B cell (primary cell): ENCODE data around the gene ARL14EP. TPM values are rescaled to one million over a fixed set of nuclear protein-coding genes. Genes with fewer than 3 reads are reported as not detected.

Experiments
- ATAC-seq: fragments of 200-7000 bp; cut with Tn5 transposase; one replicate; pipeline ENCODE4 v1.10.0; 2021; ENCODE audit warnings: low read depth, mild to moderate bottlenecking, moderate number of reproducible peaks, moderate library complexity
- CTCF ChIA-PET: fragments of 350-600 bp; sonication (Branson Sonifier 250); formaldehyde crosslinking; loops from one replicate; lab custom pipeline; 2021; ENCODE audit warnings: antibody characterized with exemption, inconsistent platforms; lab: Charles Lee
- POLR2A ChIA-PET: fragments of 350-600 bp; sonication (Branson Sonifier 250); formaldehyde crosslinking; loops from one replicate; lab custom pipeline; 2021; ENCODE audit warnings: antibody characterized with exemption; lab: Charles Lee
- DNase-seq: peaks from one replicate; pipeline ENCODE4 v3.0.0; 2013
- H2AFZ ChIP-seq: 2 replicates; pipeline ENCODE4 v1.6.1; 2012; ENCODE audit warnings: mild to moderate bottlenecking, low read depth, low read length; ENCODE audit not compliant: insufficient read depth, poor library complexity, severe bottlenecking
- H3K27ac ChIP-seq, 2 donors: 1 replicate in 1 of 2; 2 replicates in 1 of 2; pipeline ENCODE4 v1.5.1; 2012 to 2013; ENCODE audit warnings: low read length in 2 of 2, mild to moderate bottlenecking in 2 of 2, moderate library complexity in 1 of 2
- H3K27me3 ChIP-seq, 4 experiments: fragments of 200-600 bp in 1 of 4; sonication (generic) in 1 of 4; replicated peaks in 1 of 4; 1 replicate in 2 of 4; 2 replicates in 2 of 4; pipeline versions ENCODE4 v1.6.1 to v1.7.0; 2013 to 2016; ENCODE audit warnings: low read length in 3 of 4, mild to moderate bottlenecking in 2 of 4, mixed read lengths in 1 of 4, moderate library complexity in 1 of 4; ENCODE audit not compliant: insufficient read depth in 4 of 4, control insufficient read depth in 3 of 4; ENCODE audit errors: control extremely low read depth in 1 of 4
- H3K36me3 ChIP-seq, 2 experiments: replicated peaks in 1 of 2; 1 replicate in 1 of 2; 2 replicates in 1 of 2; pipeline versions ENCODE4 v1.6.1 to v1.7.1; 2013; ENCODE audit warnings: low read length in 1 of 2; ENCODE audit not compliant: insufficient read depth in 2 of 2, control insufficient read depth in 1 of 2; ENCODE audit errors: control extremely low read depth in 1 of 2, extremely low read depth in 1 of 2
- H3K4me1 ChIP-seq, 2 donors: fragments of 200-600 bp in 1 of 2; sonication (generic) in 1 of 2; 1 replicate in 1 of 2; 2 replicates in 1 of 2; pipeline versions ENCODE4 v1.5.1 to v1.6.1; 2013 to 2017; ENCODE audit warnings: low read length in 2 of 2; ENCODE audit not compliant: control insufficient read depth in 2 of 2, insufficient read depth in 2 of 2
- H3K4me2 ChIP-seq: replicated peaks from 2 replicates; pipeline ENCODE3; 2012; ENCODE audit warnings: mild to moderate bottlenecking, low read depth, low read length; ENCODE audit not compliant: poor library complexity, severe bottlenecking
- H3K4me3 ChIP-seq, 5 experiments: fragments of 200-600 bp in 1 of 5; sonication (generic) in 1 of 5; 1 replicate in 3 of 5; 2 replicates in 2 of 5; pipeline versions ENCODE4 v1.5.1 to v1.7.0; 2011 to 2016; ENCODE audit warnings: low read length in 4 of 5, mild to moderate bottlenecking in 4 of 5, low read depth in 2 of 5, control low read depth in 1 of 5, moderate library complexity in 1 of 5; ENCODE audit not compliant: insufficient read depth in 1 of 5; ENCODE audit errors: control extremely low read depth in 1 of 5, extremely low read depth in 1 of 5
- H3K79me2 ChIP-seq: fragments of 200-600 bp; sonication (generic); one replicate; pipeline ENCODE4 v1.6.0; 2016; ENCODE audit warnings: low read length; ENCODE audit not compliant: control insufficient read depth, insufficient read depth
- H3K9ac ChIP-seq: fragments of 200-600 bp; sonication (generic); 2 replicates; pipeline ENCODE4 v1.6.1; 2017; ENCODE audit warnings: mild to moderate bottlenecking, low read length, moderate library complexity
- H3K9me3 ChIP-seq, 3 donors: one replicate each; pipeline versions ENCODE4 v1.6.1 to v1.7.1; 2013; ENCODE audit warnings: low read length in 2 of 3; ENCODE audit not compliant: control insufficient read depth in 2 of 3, insufficient read depth in 1 of 3; ENCODE audit errors: control extremely low read depth in 1 of 3
- H4K20me1 ChIP-seq: 2 replicates; pipeline ENCODE4 v1.6.0; 2012; ENCODE audit warnings: mild to moderate bottlenecking, low read length; ENCODE audit not compliant: insufficient read depth, control insufficient read depth, poor library complexity, severe bottlenecking
- H3K27ac Mint-ChIP-seq: one replicate; pipeline ENCODE4 v1.8.0; 2021; ENCODE audit warnings: mixed read lengths
- H3K27me3 Mint-ChIP-seq: one replicate; pipeline ENCODE4 v1.8.0; 2021; ENCODE audit warnings: mixed read lengths
- H3K4me1 Mint-ChIP-seq: one replicate; pipeline ENCODE4 v1.8.0; 2021; ENCODE audit warnings: mixed read lengths
- H3K4me3 Mint-ChIP-seq: one replicate; pipeline ENCODE4 v1.8.0; 2021; ENCODE audit warnings: mixed read lengths
- H3K9me3 Mint-ChIP-seq: one replicate; pipeline ENCODE4 v1.8.0; 2022; ENCODE audit warnings: mixed read lengths; ENCODE audit not compliant: insufficient read depth
- CTCF ChIP-seq: fragments of 200-600 bp; IDR thresholded peaks from one replicate; pipeline ENCODE4 v1.8.0; 2022; ENCODE audit warnings: antibody characterized with exemption, mild to moderate bottlenecking
- EZH2 ChIP-seq: IDR thresholded peaks from 2 replicates; pipeline ENCODE4 v1.6.1; 2012; ENCODE audit warnings: borderline replicate concordance, low read depth, mild to moderate bottlenecking, moderate library complexity, low read length; ENCODE audit not compliant: insufficient read depth, poor library complexity, severe bottlenecking
- WGBS: methylation state at CpG from one replicate; pipeline ENCODE4 v1.1.5; 2013; ENCODE audit warnings: missing lambda C conversion rate; ENCODE audit not compliant: insufficient coverage; 5-methylcytosine and 5-hydroxymethylcytosine counted together
- intact Hi-C: fragments of 100-400 bp; cut with micrococcal nuclease; formaldehyde crosslinking; loops from one replicate; pipeline ENCODE4 v1.10.0; 2022
- polyA plus RNA-seq: library from polyadenylated mRNA; depleted of rRNA; stranded (reverse); fragments of >200 nt; gene quantifications from 2 replicates; pipeline ENCODE4 v1.2.3, GENCODE V29; 2012
- total RNA-seq, 2 donors: library from RNA; stranded (reverse); fragments of 120-200 nt in 1 of 2; gene quantifications; 1 replicate in 1 of 2; 2 replicates in 1 of 2; pipeline versions ENCODE4 v1.2.3 to v1.2.4, GENCODE V29; 2013 to 2022

ARL14EP gene
- total and polyA plus RNA-seq, 2 donors (not counting 1 experiment from before 2014, with no cell fraction given): 19.9 to 47.3 TPM

- peaks cover 15 to 22% of the 10 kb centered on the region in 2 donors for H3K4me1 ChIP-seq
- no peak overlapping the region for H3K9ac ChIP-seq
- Mint-ChIP-seq H3K4me1 (peaks cover 26% of the 10 kb centered on the region), H3K4me3 (no peak overlapping the region), H3K27ac (no peak overlapping the region), H3K9me3 (no peaks in the 10 kb centered on the region), H3K27me3 (peaks cover 10% of the 10 kb centered on the region)
- H3K4me3 ChIP-seq: no peak overlapping the region
- no peak for TF ChIP-seq CTCF
- TF ChIP-seq EZH2: no peak
- CTCF ChIA-PET: interaction anchor here (1.0 kb wide), 2 partner anchors 570 to 1828 kb away, joined by 3 read pairs; no protein-coding TSS in a partner anchor
- no peaks in the 10 kb centered on the region for H4K20me1 ChIP-seq
- no peak overlapping the region for H3K4me2 ChIP-seq
- no peaks in the 10 kb centered on the region for H3K36me3 ChIP-seq
- no peak overlapping the region for H3K27ac ChIP-seq
- intact Hi-C loops: loop anchor here (10.0 kb wide), 1 partner anchor 1827 kb away; no protein-coding TSS in a partner anchor
- no peak overlapping the region for H2AFZ ChIP-seq
- H3K79me2 ChIP-seq: no peaks in the 10 kb centered on the region
- no peaks in the 10 kb centered on the region for H3K27me3 ChIP-seq
- POLR2A ChIA-PET: no interaction called here
- DNase-seq (no peak), ATAC-seq (no peak)
- H3K9me3 ChIP-seq: no peaks in the 10 kb centered on the region
These were observed 25.1 kb downstream of the ARL14EP start for GRCh38 chr11:30348035-30348434.

GRCh38 chr11:30349885-30350284 is 27.0 kb downstream of the ARL14EP start:
- Histone ChIP-seq H3K4me2 (no peak overlapping the region), H3K27me3 (no peaks in the 10 kb centered on the region), H3K9me3 (no peaks in the 10 kb centered on the region), H3K79me2 (no peaks in the 10 kb centered on the region), H3K27ac (no peak overlapping the region), H4K20me1 (no peaks in the 10 kb centered on the region), H3K36me3 (no peaks in the 10 kb centered on the region), H2AFZ (no peak overlapping the region), H3K4me1 (peaks cover 0 to 6% of the 10 kb centered on the region in 2 donors), H3K9ac (no peak overlapping the region), H3K4me3 (no peak overlapping the region)
- ChIA-PET POLR2A (no interaction called here), CTCF (no interaction called here)
- intact Hi-C loops: loop anchor here (10.0 kb wide), 1 partner anchor 1825 kb away; no protein-coding TSS in a partner anchor
- Mint-ChIP-seq H3K27me3 (peaks cover 10% of the 10 kb centered on the region), H3K27ac (no peak overlapping the region), H3K9me3 (no peaks in the 10 kb centered on the region), H3K4me1 (peaks cover 15% of the 10 kb centered on the region), H3K4me3 (no peak overlapping the region)
- DNase-seq: no peak
- no peak for ATAC-seq
- TF ChIP-seq EZH2 (no peak), CTCF (no peak)
- 100% methylated on average over 2 of the region's 3 CpGs for WGBS
